ENCODE data around the gene PRMT6.

PRMT6 gene

GRCh38 chr1:107095647-107096046, 39.2 kb downstream of the PRMT6 start:
- DNase-seq (ENCODE audit: low spot score): no peak

- no peak for DNase-seq (ENCODE audit: low spot score)
These were observed 40.2 kb downstream of the PRMT6 start for GRCh38 chr1:107096690-107097089.

GRCh38 chr1:107098961-107099360, 42.5 kb downstream of the PRMT6 start:
- DNase-seq (ENCODE audit: low spot score): no peak

GRCh38 chr1:107100331-107100984, 44.0 kb downstream of the PRMT6 start:
- no peak for DNase-seq (ENCODE audit: low spot score)

GRCh38 chr1:107105914-107106313, 49.4 kb downstream of the PRMT6 start:
- no peak for DNase-seq (ENCODE audit: low spot score)
